GM21360 (cell line): ENCODE results near the gene FAAP100.
"Not testable (repeated sequence)": the region's sequence is repeated elsewhere in the genome, so short reads cannot be mapped to it uniquely, and the experiment has no call there.

Source experiments
- ATAC-seq: cut with Tn5 transposase; IDR thresholded peaks from one replicate; pipeline ENCODE4 v1.9.1; 2021; ENCODE audit warnings: mild to moderate bottlenecking, moderate library complexity; ENCODE audit not compliant: unreplicated experiment

Gene FAAP100, protein sequence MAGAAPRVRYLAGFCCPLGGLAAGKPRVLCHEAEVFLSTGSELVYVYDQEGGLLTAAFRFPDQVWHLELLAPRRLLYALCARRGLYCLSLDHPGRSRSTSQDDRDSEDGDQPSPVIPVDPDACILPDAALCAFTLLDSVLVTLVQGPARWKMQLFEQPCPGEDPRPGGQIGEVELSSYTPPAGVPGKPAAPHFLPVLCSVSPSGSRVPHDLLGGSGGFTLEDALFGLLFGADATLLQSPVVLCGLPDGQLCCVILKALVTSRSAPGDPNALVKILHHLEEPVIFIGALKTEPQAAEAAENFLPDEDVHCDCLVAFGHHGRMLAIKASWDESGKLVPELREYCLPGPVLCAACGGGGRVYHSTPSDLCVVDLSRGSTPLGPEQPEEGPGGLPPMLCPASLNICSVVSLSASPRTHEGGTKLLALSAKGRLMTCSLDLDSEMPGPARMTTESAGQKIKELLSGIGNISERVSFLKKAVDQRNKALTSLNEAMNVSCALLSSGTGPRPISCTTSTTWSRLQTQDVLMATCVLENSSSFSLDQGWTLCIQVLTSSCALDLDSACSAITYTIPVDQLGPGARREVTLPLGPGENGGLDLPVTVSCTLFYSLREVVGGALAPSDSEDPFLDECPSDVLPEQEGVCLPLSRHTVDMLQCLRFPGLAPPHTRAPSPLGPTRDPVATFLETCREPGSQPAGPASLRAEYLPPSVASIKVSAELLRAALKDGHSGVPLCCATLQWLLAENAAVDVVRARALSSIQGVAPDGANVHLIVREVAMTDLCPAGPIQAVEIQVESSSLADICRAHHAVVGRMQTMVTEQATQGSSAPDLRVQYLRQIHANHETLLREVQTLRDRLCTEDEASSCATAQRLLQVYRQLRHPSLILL

DNA sequence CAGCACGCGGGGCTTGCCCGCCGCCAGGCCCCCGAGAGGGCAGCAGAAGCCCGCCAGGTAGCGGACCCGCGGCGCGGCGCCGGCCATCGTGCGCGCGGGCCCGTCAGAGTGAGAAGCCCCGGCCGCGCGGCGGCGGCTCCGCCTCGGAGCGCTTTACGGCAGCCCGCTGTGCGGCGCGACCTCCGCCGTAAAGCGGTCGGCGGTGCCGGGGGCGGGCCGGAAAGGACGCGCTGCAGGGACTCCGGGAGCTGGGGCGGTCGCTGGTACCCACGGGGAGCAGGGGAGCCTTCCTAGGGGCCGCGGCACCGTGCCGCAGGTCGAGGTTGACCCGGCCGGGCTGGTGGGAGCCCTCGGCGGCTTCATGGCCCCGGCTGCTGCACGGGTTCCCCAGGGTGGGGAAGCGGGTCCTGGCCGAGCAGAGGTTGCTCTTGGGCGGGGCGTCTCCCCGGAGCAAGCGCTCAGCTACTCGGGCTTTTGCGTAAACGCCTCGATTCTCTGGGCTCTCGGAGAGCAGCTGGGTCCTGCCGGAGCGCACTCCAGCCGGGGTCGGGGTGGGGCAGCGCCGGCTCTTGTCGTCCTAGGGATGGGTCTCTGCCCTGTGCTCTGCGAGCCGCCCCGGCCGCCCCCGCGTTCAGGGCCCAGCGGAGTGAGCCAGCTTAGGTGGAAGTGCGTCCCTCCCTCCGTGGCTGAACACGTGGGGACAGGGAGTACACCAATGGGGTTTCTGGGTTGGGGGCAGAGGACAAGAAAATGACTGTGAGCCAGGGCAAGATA, at the start of gene FAAP100:
FAAP100 (minus strand) TSS at position 110 of the 774 bp plus-strand sequence; CDS start at position 87, 23 bp downstream.
- no peak for ATAC-seq

DNA sequence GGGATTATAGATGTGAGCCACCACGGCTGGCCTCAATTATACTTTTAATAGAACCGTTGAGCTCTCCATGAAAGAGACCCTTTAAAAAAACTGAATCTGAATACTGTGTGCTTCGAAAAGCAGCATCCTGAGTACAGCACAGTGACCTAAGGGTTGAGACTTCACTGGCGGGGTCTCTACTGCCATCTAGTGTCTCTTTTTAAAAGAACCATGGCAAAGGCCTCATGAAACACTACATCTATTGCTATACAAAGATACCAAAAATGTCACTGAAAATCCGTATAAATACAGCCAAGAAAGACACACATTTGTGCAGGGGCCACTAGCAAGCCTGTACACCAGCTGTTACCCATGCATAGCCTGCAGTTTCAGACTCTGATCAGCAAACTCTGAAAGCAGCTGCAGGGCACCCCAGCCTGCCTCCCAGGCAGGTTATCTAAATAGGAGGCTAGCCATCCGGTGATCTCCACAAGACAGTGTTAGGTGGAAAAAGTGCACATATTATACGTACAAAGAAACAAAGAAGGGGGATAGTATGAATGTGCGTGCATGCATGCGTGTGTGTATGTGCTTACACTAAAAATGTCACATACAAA, 49.5 kb upstream of the FAAP100 start:
- ATAC-seq = no peak

DNA sequence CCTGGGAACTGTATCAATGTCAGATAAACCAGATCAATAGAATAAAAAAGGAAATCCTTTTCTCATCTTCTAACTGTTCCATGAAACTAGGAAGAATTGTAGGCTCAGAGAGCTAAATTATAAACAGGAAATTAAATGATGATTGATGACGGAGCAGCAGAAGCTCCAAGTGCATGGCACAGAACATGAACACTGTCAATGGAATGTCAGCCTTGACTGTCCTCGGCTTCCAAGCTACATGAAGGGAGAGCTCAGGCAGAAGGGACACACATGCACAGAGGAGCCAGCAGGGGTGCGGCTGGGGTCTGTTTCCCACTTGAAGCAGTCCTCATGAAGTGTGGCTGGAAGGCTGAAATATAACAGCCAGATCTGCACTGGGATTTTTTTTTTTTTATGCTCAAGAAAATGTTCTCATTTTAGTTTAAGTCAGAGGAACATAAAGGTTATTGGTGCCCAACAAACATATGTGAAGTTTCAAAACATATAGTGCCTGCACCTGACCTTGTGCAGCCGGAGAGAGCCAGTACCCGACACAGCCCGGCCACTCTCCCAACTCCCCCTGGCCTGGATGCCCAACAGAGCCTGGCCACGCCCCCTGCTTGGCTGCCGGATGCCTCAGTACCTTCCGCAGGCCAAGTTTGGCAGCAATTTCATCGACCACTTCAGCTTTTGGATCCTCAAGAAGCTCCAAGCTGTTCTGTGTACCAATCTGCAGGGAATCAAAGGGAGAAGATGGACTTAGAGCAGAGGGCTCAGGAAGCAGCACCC, 47.8 kb upstream of the FAAP100 start:
- ATAC-seq = no peak

DNA sequence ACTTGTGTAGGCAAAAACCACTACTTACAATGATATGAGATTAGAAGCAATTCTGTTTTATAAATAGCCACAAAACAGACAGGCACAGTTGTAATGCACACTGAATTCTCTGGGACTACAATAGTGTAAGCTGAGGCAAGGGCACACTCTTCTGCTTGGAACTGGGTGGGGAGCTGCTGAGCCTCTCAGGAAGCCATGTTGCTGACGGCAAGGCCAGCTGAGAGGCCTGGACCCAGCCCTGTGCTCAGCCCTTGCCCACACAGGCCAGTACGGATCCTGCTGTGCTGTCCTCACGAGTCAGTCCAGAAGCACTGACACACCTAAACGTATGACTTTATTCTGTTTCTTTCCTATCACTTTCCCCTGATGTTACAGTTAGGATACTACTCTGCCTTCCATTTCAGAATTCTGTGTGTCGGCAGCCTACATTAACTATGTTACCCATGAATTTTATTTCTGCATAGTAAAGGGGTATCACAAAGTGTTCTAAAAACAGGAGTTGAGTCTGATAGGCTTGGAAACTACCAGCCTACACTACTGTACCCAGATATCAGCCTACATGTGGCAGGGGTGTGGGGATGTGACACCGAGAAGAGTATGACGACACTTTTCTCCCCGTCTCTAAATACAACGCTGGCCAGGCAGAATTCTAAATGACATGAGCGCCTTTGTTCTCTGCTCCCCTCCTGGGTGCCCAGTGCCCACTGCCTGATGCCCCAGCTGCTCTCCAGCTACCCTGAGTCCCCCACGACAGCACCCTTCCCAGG, 41.1 kb upstream of the FAAP100 start:
- no peak for ATAC-seq

DNA sequence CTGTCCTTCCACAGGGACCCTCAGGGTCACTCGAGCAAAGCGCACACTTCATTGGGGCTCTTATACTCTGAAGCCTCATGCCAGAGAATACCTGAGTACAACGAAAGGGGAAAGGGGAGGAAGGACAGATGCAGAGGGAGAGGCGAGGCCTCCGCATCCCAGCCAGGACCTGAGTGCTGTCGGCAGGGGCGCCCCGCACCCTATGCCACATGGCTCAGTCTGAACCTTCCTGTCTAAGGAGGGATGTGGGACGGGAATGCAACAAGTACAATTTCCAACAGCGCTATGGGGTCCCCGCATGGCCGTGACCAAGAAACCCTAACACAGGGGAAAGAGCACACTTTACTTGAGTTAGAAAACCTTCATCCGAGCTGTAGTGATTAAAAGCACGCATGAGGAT, 39.8 kb upstream of the FAAP100 start:
- no peak for ATAC-seq

DNA sequence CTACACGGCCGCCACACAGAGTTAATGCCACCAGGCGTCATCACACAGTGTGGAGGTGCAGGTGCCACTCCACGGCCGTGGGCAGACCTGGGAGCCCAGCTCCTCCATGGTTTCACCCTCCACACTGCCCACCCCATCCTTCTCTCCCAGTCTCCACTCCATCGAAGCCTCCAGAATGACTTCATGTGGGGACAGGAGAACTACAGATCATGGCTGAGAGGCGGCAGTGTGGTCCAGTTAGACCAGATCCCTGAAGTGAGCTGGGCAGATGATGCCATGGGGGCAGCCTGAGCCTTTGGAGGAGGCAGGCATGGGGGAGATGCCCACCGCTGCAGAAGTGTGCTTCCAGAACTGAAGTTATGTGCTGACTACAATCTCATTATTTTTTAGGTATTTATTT, 38.0 kb upstream of the FAAP100 start:
- no peak for ATAC-seq

DNA sequence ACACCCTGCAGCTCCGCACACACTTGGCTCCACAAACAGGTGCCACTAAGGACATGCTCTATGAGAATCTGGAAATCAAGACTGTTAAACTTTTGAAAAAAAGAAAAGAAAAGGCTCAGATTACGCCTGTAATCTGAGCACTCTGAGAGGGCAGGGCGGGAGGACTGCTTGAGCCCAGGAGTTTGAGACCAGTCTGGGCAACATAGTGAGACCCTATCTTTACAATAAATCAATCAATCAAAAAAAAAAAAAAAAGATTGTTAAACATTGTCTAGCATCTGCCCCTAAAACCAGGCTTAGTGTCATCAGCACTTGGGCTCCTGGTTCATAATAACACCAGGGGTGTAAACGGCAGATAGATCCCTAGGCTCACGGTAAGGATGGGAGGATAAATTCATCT, 37.5 kb upstream of the FAAP100 start:
- no peak for ATAC-seq

DNA sequence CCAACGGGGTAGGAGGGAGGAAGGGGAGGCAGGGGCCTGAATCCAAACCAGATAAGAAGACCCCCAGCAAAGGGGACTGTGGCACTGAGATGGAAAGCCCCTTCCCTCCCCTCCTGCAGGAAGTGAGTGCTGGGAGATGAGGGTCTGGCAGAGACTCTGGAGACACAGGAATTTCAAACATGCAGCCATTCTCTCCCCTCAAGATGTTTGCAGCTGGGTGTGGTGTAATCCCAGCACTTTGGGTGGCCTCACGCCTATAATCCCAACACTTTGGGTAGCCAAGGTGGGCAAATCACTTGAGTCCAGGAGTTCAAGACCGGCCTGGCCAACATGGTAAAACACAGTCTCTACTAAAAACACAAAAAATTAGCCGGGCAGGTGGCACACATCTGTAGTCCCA, 33.9 kb upstream of the FAAP100 start:
- no peak for ATAC-seq

DNA sequence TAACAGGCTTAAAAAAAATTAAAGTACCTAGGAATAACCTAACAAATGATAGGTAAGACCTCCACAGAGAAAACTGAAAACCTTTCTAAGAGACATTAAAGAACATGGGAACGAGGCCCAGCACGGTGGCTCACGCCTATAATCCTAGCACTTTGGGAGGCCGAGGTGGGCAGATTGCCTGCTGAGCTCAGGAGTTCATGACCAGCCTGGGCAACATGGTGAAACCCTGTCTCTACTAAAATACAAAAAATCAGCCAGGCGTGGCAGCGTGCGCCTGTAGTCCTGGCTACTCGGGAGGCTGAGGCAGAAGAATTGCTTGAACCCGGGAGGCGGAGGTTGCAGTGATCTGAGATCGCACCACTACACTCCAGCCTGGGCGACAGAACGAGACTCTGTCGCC, 32.6 kb upstream of the FAAP100 start:
- ATAC-seq = not testable (repeated sequence)

DNA sequence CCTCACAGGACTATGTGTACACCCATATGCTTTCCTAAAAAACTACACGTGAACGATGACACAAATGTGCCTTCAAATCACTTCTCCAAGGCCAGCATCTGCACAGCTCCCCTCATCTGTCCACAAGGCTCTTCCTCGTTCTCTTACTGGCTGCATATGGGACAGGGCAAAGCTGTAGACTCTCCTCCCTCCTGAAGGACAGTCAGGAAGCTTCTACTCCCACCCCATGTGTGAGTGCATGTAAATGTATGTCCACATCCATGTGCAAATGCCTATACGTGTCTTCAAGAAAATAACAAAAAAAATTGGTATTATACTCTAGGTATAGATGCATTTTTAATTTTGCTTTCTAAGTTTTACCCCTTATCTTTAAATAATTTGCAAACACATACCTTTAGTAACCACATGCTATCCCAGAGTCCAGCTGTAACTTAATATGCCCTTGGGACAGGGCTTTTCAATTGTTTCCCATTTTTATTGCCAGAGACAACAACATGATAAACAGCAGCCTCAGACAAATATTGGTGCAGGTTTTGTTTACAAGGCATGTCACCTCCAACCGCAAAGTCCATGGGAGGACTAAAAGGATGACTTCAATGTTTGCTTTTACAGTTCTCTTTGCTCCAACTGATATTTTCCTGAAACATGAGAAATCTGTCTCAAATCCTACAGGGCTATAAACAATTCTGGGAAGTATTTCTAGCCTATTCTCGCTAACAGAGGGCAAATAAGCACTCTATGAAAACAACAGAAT, 31.6 kb upstream of the FAAP100 start:
- no peak for ATAC-seq

DNA sequence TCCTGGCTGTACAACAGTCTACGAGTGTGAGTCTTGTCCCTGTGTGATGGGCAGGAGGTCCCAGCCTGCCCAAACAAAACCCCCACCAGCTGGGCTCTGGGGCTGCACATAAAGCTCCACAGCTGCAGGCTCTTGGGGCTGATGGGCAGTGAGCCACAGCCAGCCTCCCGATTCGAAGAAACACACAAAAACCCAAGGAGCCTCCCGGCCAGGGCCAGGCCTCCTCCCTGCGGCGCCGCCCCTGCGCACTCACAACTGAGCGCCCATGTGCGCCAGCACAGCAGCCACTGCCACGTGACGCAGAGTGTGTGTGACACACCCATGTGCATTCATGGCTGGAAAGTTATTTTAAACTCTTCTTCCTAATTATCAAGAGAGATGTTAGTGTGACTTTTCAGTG, 30.6 kb upstream of the FAAP100 start:
- ATAC-seq = no peak

DNA sequence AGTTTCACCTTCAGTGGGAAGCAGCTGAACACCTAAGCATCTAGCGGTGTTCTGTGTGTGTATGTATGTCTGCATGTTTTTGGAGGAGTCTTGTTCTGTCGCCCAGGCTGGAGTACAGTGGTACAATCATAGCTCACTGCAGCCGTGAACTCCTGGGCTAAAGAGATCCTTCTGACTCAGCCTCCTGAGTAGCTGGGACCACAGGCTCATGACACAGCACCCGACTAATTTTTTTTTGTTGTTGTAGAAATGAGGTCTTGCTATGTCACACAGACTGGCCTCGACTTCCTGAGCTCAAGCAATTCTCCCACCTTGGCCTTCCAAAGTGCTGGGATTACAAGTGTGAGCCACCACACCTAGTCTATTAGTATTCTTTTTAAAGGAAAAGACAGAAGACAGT, 30.2 kb upstream of the FAAP100 start:
- ATAC-seq = no peak

DNA sequence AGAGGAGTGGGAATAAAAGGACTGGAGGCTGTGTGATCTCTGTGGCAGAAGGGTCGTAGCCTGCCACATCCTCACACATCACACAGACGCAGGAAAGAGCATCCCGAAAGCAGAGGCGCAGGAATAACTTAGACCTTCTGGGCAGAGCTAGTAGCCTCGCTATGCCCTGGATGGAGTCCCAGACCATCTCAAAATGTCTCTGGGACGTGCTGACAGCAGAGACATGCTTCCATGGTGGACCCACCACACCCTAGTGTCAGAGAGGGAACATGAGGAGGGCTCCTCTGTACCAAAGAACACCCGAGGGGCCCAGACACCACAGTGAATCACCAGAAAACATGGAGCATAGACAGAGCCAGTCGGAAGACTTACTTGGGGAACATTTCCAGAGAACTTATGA, 29.6 kb upstream of the FAAP100 start:
- no peak for ATAC-seq

DNA sequence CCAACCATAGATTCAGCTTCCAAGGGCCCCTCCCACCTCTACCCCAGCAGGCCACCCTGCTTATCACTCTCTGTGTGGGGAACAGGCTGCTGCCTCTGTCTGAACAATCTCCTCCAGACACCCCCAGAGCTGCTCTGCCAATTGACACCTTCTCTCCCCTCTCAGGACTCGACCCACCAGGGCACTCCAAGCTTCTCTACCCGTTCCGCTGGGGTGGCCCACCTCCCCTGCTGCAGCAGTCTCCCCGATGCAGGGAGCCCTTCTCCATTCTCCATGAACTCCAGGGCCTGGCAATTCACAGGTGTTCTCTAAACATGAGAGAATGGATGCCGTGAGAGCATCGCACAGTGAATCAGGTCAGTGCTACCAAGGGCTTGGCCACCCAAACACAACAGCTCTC, 28.3 kb upstream of the FAAP100 start:
- no peak for ATAC-seq

DNA sequence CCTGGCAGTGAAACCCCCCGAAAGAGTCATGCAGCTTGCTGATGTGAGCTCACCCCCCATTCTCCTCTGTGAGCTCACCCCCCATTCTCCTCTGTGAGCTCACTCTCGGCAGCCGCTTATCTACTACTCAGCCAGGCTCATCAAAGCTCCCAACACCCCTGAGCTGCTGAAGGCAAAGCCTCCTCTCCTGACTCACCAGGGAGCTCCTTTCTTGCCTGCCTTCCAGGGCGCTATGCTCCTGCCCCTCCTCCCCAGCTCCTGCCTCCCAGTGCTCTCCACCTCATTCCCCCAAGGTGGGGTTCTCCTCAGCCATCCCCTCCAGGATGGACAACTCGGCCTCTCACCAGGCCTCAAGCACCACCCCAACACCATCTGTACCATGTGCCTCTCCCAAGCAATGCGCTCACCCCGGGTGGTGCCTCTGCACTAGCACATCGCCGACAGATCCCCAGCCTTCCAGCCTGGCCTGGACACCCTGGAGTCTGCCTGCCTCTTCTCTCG, 27.7 kb upstream of the FAAP100 start:
- no peak for ATAC-seq

DNA sequence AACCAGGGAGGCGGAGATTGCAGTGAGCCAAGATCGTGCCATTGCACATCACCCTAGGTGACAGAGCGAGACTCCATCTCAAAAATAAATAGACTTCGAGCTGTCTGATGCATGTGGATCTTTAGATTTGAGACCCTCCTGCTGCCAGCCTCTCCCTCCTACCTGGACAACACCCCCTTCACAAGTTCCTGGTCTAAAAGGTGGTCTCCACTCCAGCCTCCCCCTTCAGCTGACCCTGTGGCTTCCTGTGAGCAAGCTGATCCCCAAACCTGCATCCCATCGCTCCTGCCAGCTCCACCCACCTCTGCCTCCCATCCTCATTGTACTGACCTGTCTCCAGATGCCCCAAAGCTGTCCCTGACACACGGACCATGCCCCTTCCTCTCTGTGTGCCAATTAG, 27.1 kb upstream of the FAAP100 start:
- ATAC-seq = no peak

DNA sequence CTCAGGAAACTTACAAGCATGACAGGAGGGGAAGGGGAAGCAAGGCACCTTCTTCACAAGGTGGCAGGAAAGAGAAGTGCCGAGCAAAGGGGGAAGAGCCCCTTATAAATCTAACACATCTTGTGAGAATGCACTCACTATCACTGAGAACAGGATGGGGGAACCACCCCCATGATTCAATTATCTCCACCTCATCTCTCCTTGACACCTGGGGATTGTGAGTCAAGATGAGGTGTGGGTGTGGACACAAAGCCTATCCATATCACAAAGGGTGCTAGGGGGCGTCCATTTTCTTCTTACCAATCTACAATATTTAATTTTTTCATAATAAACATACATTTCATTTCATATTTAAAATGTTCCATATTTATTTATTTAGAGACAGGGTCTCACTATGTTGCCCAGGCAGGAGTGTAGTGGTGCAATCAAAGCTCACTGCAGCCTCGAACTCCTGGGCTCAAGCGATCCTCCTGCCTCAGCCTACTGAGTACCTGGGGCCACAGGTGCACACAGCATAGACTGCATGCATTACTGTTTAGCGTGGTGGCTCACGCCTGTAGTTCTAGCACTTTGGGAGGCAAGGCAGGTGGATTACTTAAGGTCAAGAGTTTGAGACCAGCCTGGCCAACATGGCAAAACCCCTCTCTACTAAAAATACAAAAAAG, 26.5 kb upstream of the FAAP100 start:
- ATAC-seq = no peak

DNA sequence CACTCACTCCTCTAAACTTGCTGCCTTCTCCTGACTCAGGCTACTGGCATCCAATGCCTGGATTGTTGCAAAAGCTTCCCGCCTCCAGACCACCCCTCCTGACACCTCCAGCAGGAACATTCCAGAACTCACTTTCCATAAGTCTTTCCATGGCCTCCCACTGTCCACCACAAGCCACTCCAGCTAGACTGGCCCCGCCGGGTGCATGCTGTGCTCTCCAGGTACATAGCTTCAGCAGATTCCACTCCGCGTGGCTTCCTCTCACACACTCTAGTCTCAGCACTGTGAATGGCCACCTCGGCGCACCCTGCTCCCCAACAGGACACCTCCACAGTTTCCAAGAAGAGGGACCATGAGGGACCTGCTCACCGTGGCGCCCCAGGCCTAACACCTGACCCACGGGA, 25.9 kb upstream of the FAAP100 start:
- ATAC-seq = no peak
